ENCODE data around the gene FANK1.
A peak's percentile ranks its signal among the peaks of the same experiment; 100 is the strongest.
"Not testable (repeated sequence)": the region's sequence is repeated elsewhere in the genome, so short reads cannot be mapped to it uniquely, and the experiment has no call there.

FANK1 gene

DNA sequence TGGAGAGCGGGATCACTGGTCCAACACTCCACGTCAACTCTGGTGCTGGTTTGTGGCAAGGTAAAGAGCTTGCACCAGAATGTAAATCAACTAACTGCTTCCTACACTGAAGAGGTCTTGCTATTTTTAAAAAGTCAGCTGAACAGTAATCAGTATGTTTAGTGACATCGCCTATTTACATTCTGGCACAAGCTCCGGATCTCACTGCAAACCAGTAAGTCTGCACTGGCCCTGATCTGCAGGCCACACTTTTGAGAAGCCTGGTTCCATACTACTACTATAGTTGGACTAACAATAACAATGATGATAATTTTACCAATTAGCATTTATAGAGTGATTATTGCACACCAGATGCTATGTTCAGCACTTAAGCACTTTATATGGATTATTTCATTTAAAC lies 6.9 kb upstream of the FANK1 start:
- DNase-seq, result not testable (repeated sequence)

- DNase-seq, result not testable (repeated sequence)
Measured at GRCh38 chr10:125892402-125892801, 4.0 kb upstream of the FANK1 start.

GRCh38 chr10:125894176-125894575 lies 2.2 kb upstream of the FANK1 start:
- not testable (repeated sequence) for DNase-seq

DNA sequence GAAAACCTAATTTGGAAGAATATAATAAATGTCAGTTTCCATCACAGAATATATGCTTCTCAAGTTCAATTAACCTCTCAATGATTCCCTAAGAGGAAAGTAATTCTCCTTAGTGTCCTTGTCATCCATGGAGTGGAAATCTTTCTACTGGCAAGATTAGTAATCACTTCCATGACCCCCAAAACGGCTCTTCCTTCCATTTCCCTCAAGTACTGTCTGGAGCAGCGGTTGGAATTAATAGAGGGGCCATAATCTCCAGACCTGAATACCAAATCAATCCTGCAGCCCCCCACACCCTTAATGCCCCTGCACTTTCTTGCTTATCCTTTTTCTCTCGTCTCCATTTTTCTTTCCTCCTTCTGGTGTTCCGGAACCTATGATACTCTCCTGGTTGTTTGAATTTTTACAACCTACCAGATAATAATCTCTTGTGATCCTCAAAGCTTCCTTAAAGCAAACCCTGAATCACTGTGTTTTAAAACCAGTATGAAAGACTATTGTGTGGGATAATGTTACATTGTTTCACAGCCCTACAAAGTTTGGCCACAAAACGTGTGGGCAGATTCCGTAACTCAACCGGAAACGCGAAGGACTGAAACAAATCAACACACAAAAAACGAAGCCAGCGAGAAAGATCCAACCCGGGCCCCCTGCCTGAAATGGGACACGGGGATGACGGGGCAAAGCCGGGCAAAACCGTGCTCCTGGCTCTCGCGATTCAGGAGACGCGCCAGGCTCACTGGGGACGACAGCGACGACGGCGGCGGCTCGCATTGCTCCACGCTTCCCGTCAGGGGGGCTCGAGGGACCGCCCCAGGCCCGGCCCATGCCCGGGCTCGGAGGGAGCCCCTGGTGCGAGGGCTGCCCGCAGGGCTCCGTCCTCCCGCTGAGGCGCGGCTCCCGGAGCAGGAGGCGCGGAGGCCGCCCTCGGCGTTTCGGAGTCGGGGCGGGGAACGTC lies 955 bp upstream of the FANK1 start:
- DNase-seq, result peak; percentile 78

DNA sequence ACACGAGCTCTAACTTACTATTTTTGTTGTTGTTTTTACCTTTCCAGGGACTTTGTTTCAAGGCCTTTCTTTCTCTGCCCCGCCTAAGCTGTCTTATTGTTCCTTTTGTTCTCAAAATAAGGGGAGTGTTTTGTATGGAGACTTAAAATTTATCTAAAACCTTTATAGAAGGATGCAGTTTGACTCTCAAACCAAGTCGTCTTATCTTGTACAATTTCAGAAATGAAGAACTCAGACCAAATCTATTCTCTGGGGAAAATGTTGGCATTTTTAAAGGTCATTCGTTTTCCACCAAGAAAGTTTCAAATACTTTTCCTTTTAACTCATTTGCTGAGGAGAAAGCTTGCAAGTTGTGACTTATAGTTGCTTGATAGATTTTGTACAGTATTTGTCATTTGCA lies 953 bp downstream of the FANK1 start:
- DNase-seq, result not testable (repeated sequence)

GRCh38 chr10:125900963-125901362 lies 4.6 kb downstream of the FANK1 start:
- not testable (repeated sequence) for DNase-seq

DNA sequence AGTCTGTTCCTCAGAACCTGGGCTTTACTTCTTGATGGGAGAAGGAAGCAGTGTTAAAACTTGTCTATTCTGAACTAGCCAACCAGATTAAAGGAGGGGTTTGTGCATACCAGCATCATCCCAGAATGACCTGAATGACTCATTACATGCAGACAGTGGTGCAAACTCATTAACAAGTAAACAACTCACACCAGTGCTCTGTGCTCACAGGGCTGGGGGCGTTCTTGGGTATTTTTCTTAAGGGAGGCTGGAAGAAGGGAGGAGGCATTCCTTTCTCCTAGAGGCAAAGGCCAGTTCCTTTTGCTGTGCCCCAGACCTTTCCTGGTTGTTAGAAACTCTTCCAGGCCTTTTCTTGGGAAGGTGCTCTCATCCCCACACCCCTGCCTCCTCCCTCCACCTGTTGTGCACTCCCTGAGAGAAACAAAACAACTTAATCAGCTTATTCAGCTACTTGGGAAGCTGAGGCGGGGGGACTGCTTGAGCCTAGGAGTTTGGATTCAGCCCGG lies 6.8 kb downstream of the FANK1 start:
- DNase-seq, result not testable (repeated sequence)

GRCh38 chr10:125905069-125905994 lies 9.0 kb downstream of the FANK1 start:
- DNase-seq, result not testable (repeated sequence)

DNA sequence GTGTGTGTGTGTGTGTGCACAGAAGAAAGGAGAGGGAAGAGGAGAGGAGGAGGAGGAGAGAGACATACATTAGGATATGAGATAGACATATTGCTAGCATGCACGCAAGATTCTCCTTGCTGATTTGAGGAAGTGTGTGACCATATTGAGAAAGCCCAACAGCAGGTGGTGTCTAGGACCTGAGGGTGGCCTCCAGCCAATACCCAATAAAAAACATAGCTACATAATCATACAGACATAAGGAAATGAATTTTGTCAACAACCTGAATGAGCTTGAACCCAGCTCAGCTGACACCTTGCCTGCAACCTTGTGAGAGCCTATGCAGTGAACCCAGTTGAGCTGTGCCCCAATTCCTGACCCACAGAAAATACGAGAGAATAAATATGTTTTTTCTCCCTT lies 11.2 kb downstream of the FANK1 start:
- DNase-seq, result not testable (repeated sequence)

GRCh38 chr10:125908813-125909212 lies 12.4 kb downstream of the FANK1 start:
- DNase-seq, result not testable (repeated sequence)

GRCh38 chr10:125909491-125909890 lies 13.1 kb downstream of the FANK1 start:
- not testable (repeated sequence) for DNase-seq

GRCh38 chr10:125911145-125911544 lies 14.8 kb downstream of the FANK1 start:
- DNase-seq, result no peak

DNA sequence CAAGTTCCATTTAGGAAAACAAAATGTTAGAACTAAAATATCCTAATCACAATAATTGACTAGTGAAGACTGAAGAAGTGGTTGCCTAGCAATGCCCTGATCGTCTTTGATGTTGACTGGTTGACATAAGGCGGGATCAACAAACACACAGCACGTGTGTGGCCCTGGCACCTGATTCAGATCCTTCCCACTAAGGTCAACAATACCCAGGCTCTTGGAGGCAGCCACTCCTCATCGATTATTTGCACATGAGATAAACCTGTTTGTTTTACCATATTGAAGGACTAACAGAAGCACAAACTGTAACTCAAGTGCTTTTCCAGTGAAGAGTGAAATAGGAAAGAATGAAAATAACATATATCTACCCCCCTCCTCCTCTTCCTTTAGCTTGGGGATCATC lies 15.6 kb downstream of the FANK1 start:
- no peak for DNase-seq

DNA sequence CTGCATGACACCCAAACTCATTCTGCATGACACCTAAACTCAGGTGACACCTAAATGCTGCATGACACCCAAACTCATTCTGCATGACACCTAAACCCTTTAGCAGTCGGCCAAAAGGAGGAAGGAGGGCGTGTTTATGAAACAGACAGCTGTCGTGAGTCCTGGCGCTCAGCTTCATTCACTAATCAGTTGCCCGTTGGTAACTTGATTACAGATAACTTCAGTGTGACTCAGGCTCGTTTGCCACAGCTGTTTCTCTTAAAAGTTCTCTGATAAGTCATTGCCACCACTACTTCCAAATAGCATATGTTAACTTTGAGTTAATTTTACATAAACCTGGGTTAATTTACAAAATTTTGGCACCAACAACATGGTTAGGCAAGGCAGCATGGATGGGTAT lies 16.9 kb downstream of the FANK1 start:
- DNase-seq, result not testable (repeated sequence)

- DNase-seq, result no peak
Measured at GRCh38 chr10:125916977-125917376, 20.6 kb downstream of the FANK1 start.

DNA sequence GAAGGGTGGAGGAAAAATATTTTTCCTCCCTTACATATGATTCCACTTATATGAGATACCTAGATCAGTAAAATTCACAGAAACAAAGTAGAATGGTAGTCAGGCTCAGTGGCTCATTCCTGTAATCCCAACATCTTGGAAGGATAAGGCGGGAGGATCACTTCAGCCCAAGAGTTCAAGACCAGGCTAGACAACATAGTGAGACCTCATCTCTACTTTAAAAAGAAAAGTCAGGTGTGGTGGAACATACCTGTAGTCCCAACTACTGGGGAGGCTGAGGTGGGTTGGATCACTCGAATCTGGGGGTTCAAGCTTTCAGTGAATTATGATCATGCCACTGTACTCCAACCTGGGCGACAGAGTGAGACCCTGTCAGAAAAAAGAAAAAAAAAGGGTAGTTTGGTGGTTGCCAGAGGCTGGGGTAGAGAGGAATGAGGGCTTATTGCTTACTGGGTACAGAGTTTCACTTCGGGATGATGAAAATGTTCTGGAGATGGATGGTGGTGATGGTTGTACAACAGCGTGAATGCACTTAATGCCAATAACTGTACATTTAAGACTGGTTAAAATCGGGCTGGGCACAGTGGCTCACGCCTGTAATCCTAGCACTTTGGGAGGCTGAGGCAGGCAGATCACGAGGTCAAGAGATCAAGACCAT lies 21.5 kb downstream of the FANK1 start:
- DNase-seq, result not testable (repeated sequence)

- not testable (repeated sequence) for DNase-seq
Measured at GRCh38 chr10:125921643-125922306, 25.4 kb downstream of the FANK1 start.

DNA sequence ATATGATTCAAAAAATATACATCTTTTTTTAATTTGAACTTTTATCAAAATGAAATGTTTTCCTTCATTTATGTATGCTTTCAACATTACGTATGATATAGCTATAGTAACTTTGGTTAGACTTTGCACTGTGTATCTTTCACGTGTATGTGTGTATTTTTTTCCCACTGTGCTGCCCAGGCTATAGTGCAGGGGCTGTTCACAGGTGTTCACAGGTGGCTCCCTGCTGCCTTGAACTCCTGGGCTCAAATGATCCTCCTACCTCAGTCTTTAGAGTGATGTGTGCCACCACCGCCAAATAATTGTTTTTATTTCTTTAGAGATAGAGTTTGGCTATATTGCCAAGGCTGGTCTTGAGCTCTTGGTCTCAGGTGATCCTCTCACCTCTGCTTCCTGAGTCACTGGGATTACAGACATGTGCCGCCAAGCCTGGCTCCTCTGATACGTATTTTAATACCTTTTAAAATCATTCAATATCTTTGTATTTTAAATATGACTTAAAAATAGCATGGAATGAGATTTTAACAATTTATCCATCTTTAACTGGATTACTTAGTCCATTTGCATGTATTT lies 29.0 kb downstream of the FANK1 start:
- DNase-seq, result no peak

GRCh38 chr10:125926247-125926646 lies 29.9 kb downstream of the FANK1 start:
- no peak for DNase-seq

- DNase-seq, result not testable (repeated sequence)
Measured at GRCh38 chr10:125927265-125927664, 30.9 kb downstream of the FANK1 start.

DNA sequence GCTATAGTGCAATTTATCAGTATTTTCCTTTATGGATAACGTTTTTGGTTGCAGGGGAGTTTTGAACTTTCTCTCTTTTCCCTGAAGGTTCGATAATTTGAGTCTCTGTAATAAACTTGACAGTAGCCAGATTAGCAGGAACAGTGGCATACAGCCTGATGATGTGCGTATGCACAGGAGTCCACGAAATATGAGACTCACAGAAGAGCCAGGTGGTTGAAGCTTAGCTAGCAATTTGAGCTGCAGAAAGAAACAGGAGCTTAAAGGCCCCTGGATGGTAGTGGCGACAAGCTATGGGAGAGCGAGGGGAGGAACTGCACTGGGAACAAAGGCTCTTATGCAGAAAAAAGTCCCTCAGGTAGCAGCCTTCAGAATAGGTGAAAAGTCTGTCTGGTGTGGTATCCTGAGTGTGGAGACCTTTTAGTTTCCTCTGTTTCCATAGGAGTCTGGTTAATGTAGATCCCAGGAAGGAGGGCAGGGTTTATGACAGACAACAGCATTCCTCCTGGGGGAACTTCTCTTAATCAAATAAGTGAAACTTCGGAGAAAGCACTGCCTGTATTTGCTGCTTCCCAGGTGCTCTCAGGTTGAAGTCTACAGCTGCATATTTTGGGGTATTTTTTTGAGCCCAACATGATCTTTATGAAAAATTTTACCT lies 32.7 kb downstream of the FANK1 start:
- DNase-seq, result peak; percentile 19
